Neural crest cell (in vitro differentiated cells): ENCODE measurements around the gene LRRC8B. TPM values are rescaled to one million over a fixed set of nuclear protein-coding genes. Genes with fewer than 3 reads are reported as not detected.
A peak's percentile ranks its signal among the peaks of the same experiment; 100 is the strongest.
"Not testable (repeated sequence)": the region's sequence is repeated elsewhere in the genome, so short reads cannot be mapped to it uniquely, and the experiment has no call there.

Experiments
- DNase-seq: peaks from one replicate; pipeline ENCODE4 v3.0.0; 2021; ENCODE audit warnings: low read depth, mixed read lengths, low spot score
- H3K27ac Mint-ChIP-seq: one replicate; pipeline ENCODE4 v1.8.0; 2021; ENCODE audit warnings: mild to moderate bottlenecking, mixed read lengths; ENCODE audit not compliant: unreplicated experiment
- H3K27me3 Mint-ChIP-seq: 2 replicates; pipeline ENCODE4 v1.8.0; 2021; ENCODE audit warnings: low read depth, mild to moderate bottlenecking, mixed read lengths
- H3K36me3 Mint-ChIP-seq: 2 replicates; pipeline ENCODE4 v1.8.0; 2021; ENCODE audit warnings: low read depth, mild to moderate bottlenecking, mixed read lengths
- H3K4me1 Mint-ChIP-seq: 2 replicates; pipeline ENCODE4 v1.8.0; 2021; ENCODE audit warnings: mixed read lengths
- H3K4me3 Mint-ChIP-seq: one replicate; pipeline ENCODE4 v1.8.0; 2021; ENCODE audit warnings: mild to moderate bottlenecking, mixed read lengths
- H3K9me3 Mint-ChIP-seq: 2 replicates; pipeline ENCODE4 v1.8.0; 2021; ENCODE audit warnings: mixed read lengths
- total RNA-seq: library from RNA; stranded (reverse); gene quantifications from 2 replicates; pipeline ENCODE4 v1.2.1, GENCODE V29; 2021
- TF ChIP-seq, protein P1 (sequence below): fragments of 200-600 bp; sonication (generic); conservative IDR thresholded peaks from 2 replicates; pipeline ENCODE4 v1.5.0; 2021; ENCODE audit warnings: antibody characterized with exemption, mild to moderate bottlenecking

LRRC8B gene
- total RNA-seq, 1 donor from 2014 or later = 21.7 TPM

- Mint-ChIP-seq H3K4me1 (peaks cover 15% of the 10 kb centered on the region), H3K4me3 (no peak overlapping the region), H3K27me3 (no peaks in the 10 kb centered on the region), H3K36me3 (peaks cover 6% of the 10 kb centered on the region), H3K9me3 (no peaks in the 10 kb centered on the region), H3K27ac (no peak overlapping the region)
- TF ChIP-seq, protein P1, sequence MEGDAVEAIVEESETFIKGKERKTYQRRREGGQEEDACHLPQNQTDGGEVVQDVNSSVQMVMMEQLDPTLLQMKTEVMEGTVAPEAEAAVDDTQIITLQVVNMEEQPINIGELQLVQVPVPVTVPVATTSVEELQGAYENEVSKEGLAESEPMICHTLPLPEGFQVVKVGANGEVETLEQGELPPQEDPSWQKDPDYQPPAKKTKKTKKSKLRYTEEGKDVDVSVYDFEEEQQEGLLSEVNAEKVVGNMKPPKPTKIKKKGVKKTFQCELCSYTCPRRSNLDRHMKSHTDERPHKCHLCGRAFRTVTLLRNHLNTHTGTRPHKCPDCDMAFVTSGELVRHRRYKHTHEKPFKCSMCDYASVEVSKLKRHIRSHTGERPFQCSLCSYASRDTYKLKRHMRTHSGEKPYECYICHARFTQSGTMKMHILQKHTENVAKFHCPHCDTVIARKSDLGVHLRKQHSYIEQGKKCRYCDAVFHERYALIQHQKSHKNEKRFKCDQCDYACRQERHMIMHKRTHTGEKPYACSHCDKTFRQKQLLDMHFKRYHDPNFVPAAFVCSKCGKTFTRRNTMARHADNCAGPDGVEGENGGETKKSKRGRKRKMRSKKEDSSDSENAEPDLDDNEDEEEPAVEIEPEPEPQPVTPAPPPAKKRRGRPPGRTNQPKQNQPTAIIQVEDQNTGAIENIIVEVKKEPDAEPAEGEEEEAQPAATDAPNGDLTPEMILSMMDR = no peak
- no peak for DNase-seq
These were observed 13.7 kb downstream of the LRRC8B start for GRCh38 chr1:89538361-89538760.

GRCh38 chr1:89539128-89539527, 14.5 kb downstream of the LRRC8B start:
- no peaks in the 10 kb centered on the region for H3K9me3 Mint-ChIP-seq
- peaks cover 6% of the 10 kb centered on the region for H3K36me3 Mint-ChIP-seq
- TF ChIP-seq, protein P1 = no peak
- no peak for DNase-seq
- no peaks in the 10 kb centered on the region for H3K27me3 Mint-ChIP-seq
- H3K27ac Mint-ChIP-seq = no peak overlapping the region
- H3K4me1 Mint-ChIP-seq = peaks cover 15% of the 10 kb centered on the region
- H3K4me3 Mint-ChIP-seq = no peak overlapping the region

- H3K4me1 Mint-ChIP-seq = peaks cover 15% of the 10 kb centered on the region
- no peaks in the 10 kb centered on the region for H3K27me3 Mint-ChIP-seq
- no peaks in the 10 kb centered on the region for H3K9me3 Mint-ChIP-seq
- no peak for DNase-seq
- H3K36me3 Mint-ChIP-seq = peaks cover 6% of the 10 kb centered on the region
- peak overlapping the region; percentile 7 for H3K27ac Mint-ChIP-seq
- no peak overlapping the region for H3K4me3 Mint-ChIP-seq
- TF ChIP-seq, protein P1 = no peak
These were observed 15.9 kb downstream of the LRRC8B start for GRCh38 chr1:89540406-89540970.

GRCh38 chr1:89542345-89542744, 17.7 kb downstream of the LRRC8B start:
- Mint-ChIP-seq H3K9me3 (no peaks in the 10 kb centered on the region), H3K4me3 (no peak overlapping the region)
- no peak for DNase-seq

DNA sequence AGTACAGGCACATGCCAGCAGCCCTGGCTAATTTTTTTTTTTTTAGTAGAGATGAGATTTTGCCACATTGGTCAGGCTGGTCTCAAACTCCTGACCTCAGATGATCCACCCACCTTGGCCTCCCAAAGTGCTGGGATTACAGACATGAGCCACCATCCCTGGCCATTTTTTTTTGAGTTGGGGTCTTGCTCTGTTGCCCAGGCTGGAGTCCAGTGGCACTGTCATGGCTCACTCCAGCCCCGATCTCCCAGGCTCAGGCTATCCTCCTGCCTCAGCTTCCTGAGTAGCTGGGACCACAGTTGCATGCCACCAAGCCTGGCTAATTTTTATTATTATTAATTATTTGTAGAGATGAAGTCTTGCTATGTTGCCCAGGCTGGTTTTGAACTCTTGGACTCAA, 19.0 kb downstream of the LRRC8B start:
- not testable (repeated sequence) for H3K4me1 Mint-ChIP-seq, H3K27ac Mint-ChIP-seq, H3K27me3 Mint-ChIP-seq

More at GRCh38 chr1:89542345-89542744, 17.7 kb downstream of the LRRC8B start:
- TF ChIP-seq, protein P1 = no peak
- Mint-ChIP-seq H3K36me3 (peaks cover 6% of the 10 kb centered on the region), H3K27me3 (no peaks in the 10 kb centered on the region), H3K4me1 (peaks cover 15% of the 10 kb centered on the region), H3K27ac (no peak overlapping the region)

GRCh38 chr1:89545264-89546038, 20.8 kb downstream of the LRRC8B start:
- no peaks in the 10 kb centered on the region for H3K27me3 Mint-ChIP-seq
- no peak overlapping the region for H3K4me3 Mint-ChIP-seq
- H3K36me3 Mint-ChIP-seq = peaks cover under 1% of the 10 kb centered on the region
- peaks cover 2% of the 10 kb centered on the region for H3K4me1 Mint-ChIP-seq
- TF ChIP-seq, protein P1 = no peak
- no peak for DNase-seq
- H3K27ac Mint-ChIP-seq = no peak overlapping the region
- H3K9me3 Mint-ChIP-seq = no peaks in the 10 kb centered on the region

More for the DNA sequence above, 19.0 kb downstream of the LRRC8B start:
- DNase-seq, H3K4me3 Mint-ChIP-seq, H3K36me3 Mint-ChIP-seq, H3K9me3 Mint-ChIP-seq: not testable (repeated sequence)
